Measurements from ENCODE around the gene UBE2Q2. TPM values are rescaled to one million over a fixed set of nuclear protein-coding genes. Genes with fewer than 3 reads are reported as not detected.
A peak's percentile ranks its signal among the peaks of the same experiment; 100 is the strongest.
"Not testable (repeated sequence)": the region's sequence is repeated elsewhere in the genome, so short reads cannot be mapped to it uniquely, and the experiment has no call there.

UBE2Q2 gene
- total and polyA plus RNA-seq, 8 donors = 8.7 to 19.4 (median 10.8) TPM

- Histone ChIP-seq H3K9me3 (no peaks in the 10 kb centered on the region), H3K4me1 (no peaks in the 10 kb centered on the region), H3K4me3 (peak overlapping the region in 1 of 4 donors; percentile 17), H3K27ac (no peak overlapping the region), H3K27me3 (peaks cover 0 to 5% (median 0%) of the 10 kb centered on the region in 4 donors), H3K36me3 (no peaks in the 10 kb centered on the region)
- 4% methylated on average over 25 of the region's 25 CpGs for WGBS, 2 donors
- peak; percentile 69 to 94 (median 82) for DNase-seq
- intact Hi-C loops (cut with DNase I) = no loop called here
- TF ChIP-seq CTCF (IDR thresholded peaks at IDR 0.05) = peak; percentile 78 to 86 (median 84)
- FAIRE-seq = no peak
- ATAC-seq = peak; percentile 99 to 100 (median 100)
These were observed 41.2 kb upstream of the UBE2Q2 start for GRCh38 chr15:75801859-75802593.

GRCh38 chr15:75807486-75807885 is 35.8 kb upstream of the UBE2Q2 start:
- intact Hi-C loops (cut with DNase I); H3K27ac ChIP-seq; ATAC-seq; H3K9me3 ChIP-seq; H3K4me3 ChIP-seq; H3K4me1 ChIP-seq; DNase-seq; FAIRE-seq; H3K27me3 ChIP-seq; H3K36me3 ChIP-seq: not testable (repeated sequence)
- 39 to 60% methylated on average over 2 of the region's 2 CpGs for WGBS, 2 donors

GRCh38 chr15:75808009-75808408 is 35.2 kb upstream of the UBE2Q2 start:
- H3K27ac ChIP-seq; H3K27me3 ChIP-seq; DNase-seq; H3K4me3 ChIP-seq; ATAC-seq; H3K36me3 ChIP-seq; FAIRE-seq; H3K4me1 ChIP-seq; intact Hi-C loops (cut with DNase I); H3K9me3 ChIP-seq: not testable (repeated sequence)
- WGBS, 2 donors = 79 to 85% methylated on average over 6 of the region's 6 CpGs

GRCh38 chr15:75808563-75808962 is 34.7 kb upstream of the UBE2Q2 start:
- TF ChIP-seq CTCF (IDR thresholded peaks at IDR 0.05) = no peak
- DNase-seq (no peak), FAIRE-seq (no peak), ATAC-seq (no peak)
- WGBS, 2 donors = 70 to 83% methylated on average over 6 of the region's 6 CpGs
- Histone ChIP-seq H3K27ac (no peak overlapping the region), H3K4me1 (no peaks in the 10 kb centered on the region), H3K4me3 (no peak overlapping the region), H3K36me3 (no peaks in the 10 kb centered on the region), H3K9me3 (no peaks in the 10 kb centered on the region), H3K27me3 (no peaks in the 10 kb centered on the region)
- intact Hi-C loops (cut with DNase I) = no loop called here

GRCh38 chr15:75809986-75810750 is 33.1 kb upstream of the UBE2Q2 start:
- ATAC-seq (peak; percentile 46 to 88 (median 86)), FAIRE-seq (no peak), DNase-seq (peak in 1 of 6 donors; percentile 34)
- intact Hi-C loops (cut with DNase I) = loop anchor here in 1 of 3 donors (10.0 kb wide), 1 partner anchor 335 kb away; no protein-coding TSS in a partner anchor
- Histone ChIP-seq H3K36me3 (no peaks in the 10 kb centered on the region), H3K27me3 (no peaks in the 10 kb centered on the region), H3K4me3 (no peak overlapping the region), H3K9me3 (no peaks in the 10 kb centered on the region), H3K4me1 (no peaks in the 10 kb centered on the region), H3K27ac (no peak overlapping the region)
- 72 to 81% methylated on average over 10 of the region's 10 CpGs for WGBS, 2 donors
- peak in 3 of 4 donors; percentile 17 to 29 (median 20) for TF ChIP-seq CTCF (IDR thresholded peaks at IDR 0.05)

All from pancreas (tissue), 10 donors.